Daoy (cell line): ENCODE data around the gene PTDSS2. TPM values are rescaled to one million over a fixed set of nuclear protein-coding genes. Genes with fewer than 3 reads are reported as not detected.
"Not testable (repeated sequence)": the region's sequence is repeated elsewhere in the genome, so short reads cannot be mapped to it uniquely, and the experiment has no call there.

Experiments
- DNase-seq: peaks from one replicate; pipeline ENCODE4 v3.0.0-alpha.2; 2015; ENCODE audit warnings: low read depth
- total RNA-seq: library from RNA; depleted of rRNA; stranded (reverse); fragments of >200 nt; shearing (Covaris generic); gene quantifications from 2 replicates; pipeline ENCODE4 v1.2.3, GENCODE V29; 2014

Gene PTDSS2
- total RNA-seq, 1 experiment from 2014 or later = 16.2 TPM

DNA sequence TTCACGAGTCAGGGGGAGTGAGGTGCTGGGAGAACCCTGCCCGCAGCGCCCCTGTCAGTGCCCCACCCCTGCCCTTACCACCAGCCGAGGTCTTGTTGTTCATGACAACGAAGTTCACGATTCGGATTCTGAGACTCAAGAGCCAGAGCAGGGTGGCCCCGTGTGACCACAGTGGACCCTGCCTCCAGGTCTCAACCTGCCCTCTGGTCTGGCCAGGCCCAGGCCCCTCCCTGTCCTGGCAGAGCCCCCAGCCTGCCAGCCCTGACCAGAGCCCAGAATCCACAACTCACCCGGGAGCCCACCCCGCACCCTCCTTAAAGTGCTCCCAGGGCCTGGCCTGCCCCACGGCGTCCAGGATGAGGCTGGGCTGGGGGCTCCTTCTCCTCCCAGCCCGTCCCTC is 18.2 kb upstream of the PTDSS2 start:
- no peak for DNase-seq

DNA sequence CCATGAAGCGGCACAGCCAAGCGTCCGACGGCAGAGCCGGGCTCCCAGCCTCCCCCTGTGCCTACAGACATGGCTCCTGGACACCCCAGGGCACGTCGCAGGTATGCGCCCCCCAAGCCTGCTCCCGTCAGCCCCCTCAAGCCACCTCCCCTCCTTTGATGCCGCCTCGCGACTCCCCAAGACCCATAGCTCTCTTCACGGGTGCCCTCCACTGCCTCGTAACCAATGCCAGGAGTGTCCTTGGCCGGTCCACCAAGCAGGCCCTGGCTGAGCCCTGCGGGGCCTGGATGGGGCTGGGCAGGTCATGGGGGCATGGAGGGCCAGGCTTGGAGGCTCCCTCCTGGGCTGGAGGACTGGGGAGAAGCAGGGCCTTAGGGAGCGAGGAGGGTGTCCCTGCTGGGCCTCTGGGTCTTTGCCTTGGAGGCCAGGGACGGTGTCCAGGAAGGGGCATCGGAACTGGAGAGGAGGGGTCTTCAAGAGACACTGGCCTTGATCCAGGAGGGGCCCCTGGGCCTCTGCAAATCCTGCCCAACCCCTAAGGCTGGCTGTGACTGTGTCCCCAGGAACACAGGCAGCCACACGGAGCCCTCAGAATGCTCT is 17.5 kb upstream of the PTDSS2 start:
- DNase-seq = no peak

DNA sequence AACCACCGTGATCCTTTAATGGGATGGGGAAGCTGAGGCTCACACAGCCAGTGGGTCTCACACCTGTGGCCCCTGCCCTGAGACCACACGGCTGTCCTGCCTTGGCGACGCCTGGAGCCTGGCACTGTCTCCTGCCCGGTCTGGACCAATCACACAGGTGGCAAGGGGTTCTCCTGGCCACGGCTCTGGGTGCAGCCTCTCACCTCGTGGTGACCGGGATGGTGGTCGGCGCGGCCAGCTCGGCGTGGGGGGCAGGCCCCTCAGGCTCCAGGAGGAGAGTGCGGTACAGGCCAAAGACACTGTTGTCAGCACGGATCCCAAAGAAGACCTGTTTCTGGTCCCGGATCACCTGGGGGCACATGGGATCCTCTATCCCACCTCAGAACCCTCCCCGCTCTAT is 17.0 kb upstream of the PTDSS2 start:
- no peak for DNase-seq

DNA sequence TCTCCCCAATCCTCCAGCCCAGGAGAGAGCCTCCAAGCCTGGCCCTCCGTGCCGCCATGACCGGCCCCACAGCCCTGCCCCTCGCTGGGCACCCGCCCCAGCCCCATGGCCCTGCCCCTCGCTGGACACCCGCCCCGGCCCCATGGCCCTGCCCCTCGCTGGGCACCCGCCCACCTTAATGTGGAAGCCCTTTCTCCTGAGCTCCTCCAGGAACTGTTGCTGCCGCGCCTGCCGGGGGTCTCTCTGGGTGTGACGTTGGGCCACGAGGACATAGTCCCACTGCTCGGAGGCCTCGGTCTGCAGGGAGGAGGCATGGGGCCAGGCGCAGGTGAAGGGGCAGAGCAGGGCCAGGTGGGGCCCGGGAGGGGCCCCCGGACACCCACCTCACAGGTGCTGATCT is 16.4 kb upstream of the PTDSS2 start:
- no peak for DNase-seq

DNA sequence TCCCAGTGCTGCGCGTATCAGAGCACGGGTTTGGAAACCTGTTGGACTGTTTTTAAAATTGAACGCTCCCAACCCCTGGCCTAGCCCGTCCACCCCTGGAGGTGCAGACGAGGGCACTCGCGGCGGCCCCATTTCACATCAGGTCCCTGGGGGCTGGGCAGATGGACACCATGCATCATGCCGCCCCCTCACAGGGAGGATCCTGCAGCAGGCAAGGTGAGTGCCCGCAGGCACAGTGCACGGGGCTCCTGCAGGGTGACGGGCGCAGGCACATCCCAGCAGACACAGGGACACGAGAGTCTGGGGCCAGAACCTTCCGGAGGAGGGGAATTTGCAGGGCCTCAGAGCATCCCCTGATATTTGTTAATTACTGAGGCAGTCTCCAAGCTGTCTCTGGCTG is 15.6 kb upstream of the PTDSS2 start:
- no peak for DNase-seq

DNA sequence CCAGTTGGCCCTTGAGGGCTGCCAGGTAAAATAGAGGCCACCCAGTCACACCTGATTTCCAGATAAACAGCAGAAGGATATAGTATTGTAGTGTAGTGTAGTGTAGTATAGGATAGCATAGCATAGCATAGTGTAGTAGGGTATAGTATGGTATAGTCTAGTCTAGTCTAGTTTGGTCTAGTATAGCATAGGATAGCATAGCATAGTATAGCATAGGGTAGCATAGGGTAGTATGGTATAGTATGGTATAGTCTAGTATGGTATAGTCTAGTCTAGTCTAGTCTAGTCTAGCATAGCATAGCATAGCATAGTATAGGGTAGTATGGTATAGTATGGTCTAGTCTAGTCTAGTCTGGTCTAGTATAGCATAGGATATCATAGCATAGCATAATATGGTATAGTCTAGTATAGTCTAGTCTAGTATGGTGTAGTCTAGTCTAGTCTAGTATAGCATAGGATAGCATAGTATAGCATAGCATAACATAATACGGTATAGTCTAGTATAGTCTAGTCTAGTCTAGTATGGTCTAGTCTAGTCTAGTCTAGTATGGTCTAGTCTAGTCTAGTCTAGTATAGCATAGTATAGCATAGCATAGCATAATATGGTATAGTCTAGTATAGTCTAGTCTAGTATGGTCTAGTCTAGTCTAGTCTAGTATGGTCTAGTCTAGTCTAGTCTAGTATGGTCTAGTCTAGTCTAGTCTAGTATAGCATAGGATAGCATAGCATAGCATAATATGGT is 14.9 kb upstream of the PTDSS2 start:
- DNase-seq = not testable (repeated sequence)

DNA sequence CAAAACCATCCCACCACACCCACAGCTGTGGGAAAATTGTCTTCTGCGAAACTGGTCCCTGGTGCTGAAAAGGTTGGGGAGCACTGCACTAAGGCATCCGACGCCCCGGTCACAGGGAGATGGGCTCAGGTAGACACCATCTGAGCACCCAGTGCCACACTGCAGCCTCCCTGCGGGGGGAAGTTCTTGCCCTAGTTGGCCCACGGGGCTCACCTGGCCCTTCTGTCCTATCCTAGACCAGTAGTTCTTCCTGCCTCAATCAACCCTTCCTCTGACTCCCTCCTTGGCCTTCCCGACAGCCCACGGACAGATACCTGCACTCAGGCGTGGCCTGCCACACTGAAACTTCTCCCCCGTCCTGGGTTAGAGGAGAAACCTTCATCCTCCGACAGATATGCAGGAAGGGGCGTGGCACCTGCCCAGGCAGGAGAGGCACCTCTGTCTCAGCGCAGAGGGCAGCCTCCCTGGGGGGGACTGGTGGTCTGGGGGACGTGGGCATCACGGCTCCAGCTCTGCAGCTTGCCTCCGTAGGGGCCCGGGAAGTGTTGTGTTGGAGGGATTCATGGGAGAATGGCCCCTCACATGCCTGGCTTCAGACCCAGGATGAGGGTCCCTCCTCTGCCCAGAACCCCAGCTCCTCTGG is 12.7 kb upstream of the PTDSS2 start:
- no peak for DNase-seq

DNA sequence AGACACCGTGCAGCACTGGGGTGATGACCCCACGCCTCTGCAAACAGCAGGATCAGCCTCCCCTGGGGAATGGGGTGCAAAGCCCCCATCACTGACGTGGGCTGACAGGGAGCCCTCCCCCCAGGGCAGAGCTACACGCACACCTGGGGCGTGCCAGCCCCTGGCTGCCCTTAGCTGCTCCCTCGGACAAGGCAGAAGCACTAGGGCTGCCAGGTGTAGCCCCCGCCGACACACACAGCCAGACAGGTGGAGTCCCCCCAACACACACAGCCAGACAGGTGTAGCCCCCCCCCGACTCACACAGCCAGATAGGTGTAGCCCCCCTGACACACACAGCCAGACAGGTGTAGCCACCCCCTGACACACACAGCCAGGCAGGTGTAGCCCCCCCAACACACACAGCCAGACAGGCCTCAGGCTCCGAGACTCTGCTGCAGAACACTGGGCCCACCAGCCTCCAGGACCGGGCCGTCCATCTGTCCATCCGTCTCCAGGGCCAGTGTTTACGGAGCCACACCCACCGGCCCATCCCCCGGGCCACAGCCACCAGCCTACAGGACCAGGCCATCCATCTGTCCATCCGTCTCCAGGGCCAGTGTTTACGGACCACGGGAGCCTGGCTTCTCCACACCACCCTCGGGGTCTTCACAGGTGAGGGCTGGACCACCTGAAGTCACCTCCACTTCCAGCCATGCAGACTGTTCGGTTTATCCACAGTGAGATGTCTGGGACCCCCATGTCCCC is 11.8 kb upstream of the PTDSS2 start:
- no peak for DNase-seq

DNA sequence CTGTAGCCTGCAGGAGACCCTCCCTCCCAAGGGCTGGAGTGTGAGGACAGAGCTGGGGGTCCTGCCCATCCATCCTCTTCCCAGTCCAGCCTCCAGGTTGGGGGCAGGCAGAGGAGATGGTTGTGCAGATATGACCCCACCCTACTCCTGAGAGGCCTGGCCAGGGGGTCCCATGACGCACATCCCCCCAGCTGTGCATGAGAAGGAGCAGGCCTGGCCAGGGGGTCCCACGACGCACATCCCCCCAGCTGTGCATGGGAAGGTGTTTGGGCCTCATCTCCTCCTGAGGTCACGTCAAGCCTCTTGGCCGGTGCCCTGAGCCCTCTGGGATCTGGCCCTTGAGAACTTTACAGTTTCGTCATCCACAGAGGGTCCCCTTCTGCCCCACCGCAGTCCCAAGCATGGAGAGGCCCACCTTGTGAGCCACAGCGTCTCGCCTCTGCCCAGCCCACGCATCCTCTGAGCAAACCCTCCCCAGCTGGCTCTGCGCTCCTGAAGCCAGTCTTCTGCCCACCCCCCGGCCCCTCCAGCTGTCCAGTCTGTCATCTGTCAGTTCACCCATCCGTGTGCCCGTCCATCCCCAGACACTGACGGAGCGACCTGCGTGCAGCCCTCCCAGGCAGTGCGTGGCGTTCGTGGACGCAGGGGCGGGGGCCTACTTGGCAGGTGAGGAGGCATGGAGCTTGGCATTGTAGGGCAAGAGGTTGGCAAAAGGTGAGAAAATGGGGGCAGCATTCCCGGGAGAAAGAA is 10.6 kb upstream of the PTDSS2 start:
- DNase-seq = no peak

DNA sequence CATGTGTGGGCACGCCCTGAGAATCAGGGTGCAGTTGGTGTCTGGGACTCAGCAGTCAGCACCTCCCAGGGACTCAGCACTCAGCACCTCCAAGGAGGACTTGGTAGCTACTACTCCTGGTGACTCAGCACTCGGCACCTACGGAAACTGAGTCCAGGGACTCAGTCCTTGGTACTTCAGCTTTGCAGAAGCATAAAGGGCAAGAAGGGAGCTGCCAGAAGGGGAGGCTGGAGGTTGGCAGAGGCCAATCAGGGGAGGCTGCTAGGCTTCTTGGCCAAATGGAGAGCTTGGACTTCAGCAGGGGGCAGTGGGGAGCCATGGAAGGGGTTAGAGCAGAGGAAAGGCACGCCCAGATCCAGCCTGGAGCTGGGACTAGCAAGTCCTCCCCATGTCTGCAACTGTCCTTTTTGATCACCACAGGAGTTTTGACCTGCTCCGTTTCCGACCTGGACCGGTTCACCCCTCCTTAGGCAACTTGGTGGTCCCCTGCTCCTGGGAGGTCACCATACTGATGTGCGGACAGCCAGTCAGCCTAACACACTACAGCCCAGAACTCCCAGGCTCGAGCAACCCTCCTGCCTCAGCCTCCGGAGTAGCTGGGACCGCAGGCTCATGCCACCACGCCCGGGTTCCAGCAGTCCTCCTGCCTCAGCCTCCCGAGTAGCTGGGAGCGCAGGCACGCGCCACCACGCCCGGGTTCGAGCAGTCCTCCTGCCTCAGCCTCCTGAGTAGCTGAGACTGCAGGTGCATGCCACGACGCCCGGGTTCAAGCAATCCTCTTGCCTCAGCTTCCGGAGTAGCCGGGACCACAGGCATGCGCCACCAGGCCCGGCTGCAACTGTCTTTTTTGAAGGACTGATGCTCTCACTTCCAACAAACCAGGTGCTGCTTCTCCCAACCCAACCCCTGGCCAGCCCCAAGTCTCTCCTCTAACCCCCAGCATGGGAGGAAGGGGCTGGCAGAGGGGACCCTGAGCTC is 9.7 kb upstream of the PTDSS2 start:
- DNase-seq = peak; percentile 29

DNA sequence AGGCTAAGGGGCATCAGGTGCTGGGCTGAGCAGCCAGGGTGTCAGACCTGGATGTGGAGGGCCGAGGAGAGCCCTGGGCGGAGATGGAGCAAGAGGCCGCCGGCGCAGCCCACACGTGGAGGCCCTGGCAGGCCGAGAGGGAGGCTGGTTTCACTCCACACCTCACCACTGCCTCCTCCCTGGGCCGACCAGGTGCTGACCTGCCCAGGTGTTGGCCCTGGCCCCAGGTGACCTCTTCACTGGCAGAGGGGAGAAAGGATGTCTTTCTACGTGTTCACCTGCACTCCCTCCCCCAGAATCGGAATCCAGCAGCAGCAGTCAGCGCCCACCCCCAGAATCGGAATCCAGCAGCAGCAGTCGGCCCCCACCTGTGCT is 9.0 kb upstream of the PTDSS2 start:
- no peak for DNase-seq

DNA sequence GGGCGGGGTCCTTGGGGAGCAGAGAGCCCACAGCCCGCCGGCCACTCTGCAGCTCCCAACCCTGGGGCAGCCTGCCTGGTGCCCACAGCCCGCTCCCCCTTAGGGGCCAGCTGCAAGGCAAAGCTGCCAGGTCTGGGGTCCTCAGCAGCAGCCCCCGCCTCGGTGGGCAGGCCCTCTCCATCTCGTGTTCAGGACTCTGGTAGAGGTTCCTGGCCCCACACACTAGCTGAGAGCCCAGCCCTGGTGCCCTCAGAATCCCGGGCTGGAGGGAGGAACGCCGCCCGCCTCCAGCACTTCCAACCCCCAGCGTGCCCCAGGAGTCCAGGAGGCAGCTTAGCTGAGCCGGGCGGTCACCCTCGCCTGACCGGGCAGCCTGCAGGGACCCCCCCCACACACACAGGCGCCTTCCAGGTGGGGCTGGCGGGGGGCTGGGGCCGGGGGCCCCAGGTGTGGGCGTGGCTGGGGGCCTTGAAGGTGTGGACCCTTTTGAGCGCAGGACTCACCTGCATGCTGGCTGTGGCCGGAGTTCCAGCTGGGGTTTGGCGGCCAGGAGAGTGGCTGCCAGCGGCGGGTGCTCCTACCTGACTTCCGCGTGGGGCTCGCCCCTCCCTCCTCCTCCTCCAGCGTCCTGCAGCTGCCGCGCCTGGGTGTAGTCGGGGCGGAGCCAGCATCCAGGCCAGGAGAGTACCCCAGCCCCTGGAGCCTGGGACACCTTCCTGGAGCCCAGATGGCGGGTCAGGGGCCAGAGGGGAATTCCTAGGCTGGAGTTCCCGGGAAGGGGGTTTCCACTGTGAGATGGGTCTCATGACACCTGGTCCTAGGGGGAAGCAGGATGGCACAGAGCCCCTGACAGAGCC is 8.4 kb upstream of the PTDSS2 start, which contains the start of gene ANO9:
Gene ANO9 (minus strand): TSS at position 594 of the 857 bp plus-strand sequence. CDS start 85 bp downstream, at position 509.
- DNase-seq = no peak

DNA sequence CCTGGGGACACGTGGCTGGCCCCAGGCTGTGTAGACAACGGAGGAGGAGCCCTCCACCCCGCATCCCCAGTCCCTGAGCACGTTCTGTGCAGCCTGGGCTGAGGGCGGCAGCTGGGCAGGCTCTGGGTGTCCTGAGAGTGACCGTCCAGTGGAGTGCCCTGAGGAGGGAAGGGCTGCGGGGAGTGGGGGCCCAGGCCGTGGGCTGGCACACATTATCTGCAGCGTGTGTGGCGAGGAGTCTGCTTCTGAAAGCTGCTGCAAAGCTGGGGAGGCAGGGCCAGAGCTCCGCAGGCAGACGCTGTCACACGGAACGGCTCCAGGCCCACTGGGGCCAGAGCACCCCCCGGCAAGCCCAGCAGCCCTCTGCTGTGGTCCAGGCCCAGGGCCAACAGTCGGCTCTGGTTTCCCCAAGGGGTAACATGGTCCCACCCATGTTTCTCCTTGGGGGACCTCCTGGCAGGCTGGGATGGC is 7.4 kb upstream of the PTDSS2 start:
- no peak for DNase-seq

DNA sequence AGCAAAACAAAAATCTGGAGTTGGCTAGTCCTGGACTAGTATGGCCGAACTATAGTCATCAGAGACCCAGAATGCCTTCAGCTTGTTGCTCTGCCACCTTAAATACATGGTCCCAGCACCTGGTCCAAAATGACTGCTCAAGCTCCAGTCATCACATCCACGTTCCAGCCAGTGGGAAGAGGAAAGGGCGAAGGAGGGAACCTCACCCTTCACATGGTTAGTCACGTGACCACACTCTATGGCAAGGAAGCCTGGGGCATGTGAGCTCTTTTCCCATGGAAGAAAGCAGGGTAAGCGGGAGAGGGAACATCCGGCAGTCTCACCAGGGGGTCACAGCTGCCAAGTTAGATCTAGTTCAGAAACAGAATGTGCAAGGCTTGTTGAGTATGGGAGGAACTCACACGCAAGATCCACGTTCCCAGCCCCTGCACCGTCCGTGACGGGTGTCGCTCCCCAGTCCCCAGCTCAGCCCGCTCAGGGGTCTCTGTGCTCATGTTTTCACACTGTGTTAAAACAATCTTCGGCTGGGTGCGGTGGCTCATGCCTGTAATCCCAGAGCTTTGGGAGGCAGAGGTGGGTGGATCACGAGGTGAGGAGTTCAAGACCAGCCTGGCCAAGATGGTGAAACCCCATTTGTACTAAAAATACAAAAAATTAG is 6.4 kb upstream of the PTDSS2 start:
- DNase-seq = peak; percentile 69

DNA sequence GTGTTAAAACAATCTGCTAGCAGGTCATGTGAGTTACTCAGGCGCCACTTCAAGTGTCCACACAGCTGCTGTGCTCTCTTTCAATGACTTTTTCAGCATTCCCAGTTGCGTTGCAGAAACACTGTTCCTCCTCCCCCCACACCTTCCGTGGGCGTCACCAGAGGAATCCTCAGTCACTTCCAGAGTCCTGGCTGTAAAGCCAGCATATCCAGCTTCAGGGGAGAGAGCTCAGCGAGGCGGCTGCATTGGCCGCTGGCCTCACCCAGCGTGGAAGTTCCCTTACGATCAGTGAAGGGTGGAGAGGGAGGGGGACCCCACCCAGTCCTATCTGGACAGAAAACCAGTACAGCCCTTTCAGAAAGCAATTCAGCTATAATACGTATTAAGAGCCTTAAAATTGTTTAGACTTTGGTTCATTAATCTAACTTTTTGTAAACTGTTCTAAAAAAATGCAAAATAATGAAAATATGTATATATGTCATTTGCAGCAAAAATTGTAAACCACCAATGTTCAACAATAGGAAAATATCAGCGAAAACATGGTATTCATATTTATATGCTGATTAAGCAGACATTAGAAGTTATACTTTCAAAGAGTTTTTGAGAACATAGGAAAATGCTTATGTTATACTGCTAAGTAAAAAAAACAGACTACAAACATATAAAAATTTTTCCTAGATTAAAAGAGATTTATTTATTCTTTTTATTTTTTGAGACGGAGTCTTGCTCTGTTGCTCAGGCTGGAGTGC is 5.5 kb upstream of the PTDSS2 start:
- no peak for DNase-seq

DNA sequence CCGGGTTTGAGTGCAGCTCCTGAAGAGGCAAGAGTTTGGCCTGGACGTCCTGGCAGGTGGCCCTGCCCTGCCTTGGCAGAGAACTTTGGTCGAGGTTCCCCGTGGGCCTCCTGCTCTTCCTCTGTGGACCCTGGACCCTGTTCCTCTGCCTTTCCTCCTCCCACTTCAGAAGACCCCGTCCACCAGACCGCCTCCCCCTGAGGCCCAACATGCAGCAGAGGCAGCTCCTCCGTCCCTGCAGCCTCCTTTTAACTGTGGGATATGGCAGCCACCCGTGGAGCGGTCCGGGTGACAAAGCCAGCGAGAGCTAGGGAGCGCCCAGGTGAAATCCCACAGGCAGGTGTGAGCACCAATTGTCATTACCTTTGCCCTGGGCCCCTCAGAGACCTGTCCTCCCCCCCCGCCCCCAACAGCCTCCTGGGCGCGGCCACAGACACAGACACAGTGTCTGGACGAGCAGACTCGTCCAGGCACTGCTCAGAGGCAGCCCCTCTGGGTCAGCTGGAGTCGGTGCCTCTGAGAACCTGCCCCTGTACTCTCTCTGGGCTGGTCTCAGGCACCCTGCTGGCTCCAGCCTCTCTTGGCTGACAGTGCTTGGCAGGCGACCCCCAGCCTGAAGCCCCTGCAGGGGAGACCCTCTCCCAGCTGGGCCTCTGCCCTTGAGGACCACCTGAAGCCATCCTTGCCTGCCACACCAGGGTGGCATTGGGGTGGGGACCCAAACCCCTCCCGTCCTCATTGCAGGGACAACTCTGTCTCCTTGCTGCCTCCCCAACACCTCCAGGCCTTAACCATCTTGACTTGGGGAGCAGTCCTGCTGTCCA is 4.1 kb upstream of the PTDSS2 start:
- DNase-seq = no peak

DNA sequence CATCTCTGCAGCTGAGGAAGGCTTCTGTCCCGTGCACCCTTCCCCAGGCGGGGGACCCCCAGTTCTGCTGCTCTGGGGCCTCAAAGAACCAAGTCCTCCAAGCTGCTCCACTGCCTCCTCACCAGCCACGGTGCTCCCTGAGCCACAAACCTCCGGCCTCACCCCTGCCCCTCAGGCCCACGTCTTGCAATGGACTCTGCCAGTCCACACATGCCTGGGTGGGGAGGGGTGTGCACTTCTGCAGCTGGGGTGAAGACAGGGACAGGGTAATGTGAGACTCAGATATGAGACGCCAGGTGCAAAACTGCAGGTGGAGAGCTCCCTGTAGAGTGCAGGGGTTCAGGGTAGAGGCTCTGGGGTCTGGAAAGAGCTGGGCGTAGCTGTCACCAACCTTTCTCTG is 3.2 kb upstream of the PTDSS2 start:
- DNase-seq = no peak
